Right lobe of liver (tissue), 4 donors: Measurements from ENCODE around the gene OSBPL2.

Experiments
- CTCF ChIP-seq, 4 donors: fragments of 200-600 bp in 3 of 4; fragments of 450-650 bp in 1 of 4; IDR thresholded peaks; one replicate each; pipeline versions ENCODE4 v1.5.1 to v1.8.0; 2016 to 2022; ENCODE audit warnings: antibody characterized with exemption in 4 of 4, mild to moderate bottlenecking in 2 of 4
- POLR2A ChIP-seq: fragments of 450-650 bp; IDR thresholded peaks from one replicate; pipeline ENCODE4 v1.6.1; 2017; ENCODE audit warnings: antibody characterized with exemption, mild to moderate bottlenecking
- donor health status: DM: no; HTN: no; CAD: no.
- donor health status: DM: no; HTN: no; CAD: no.
- donor health status: DM: no; HTN: yes; CAD: no.

- TF ChIP-seq CTCF (IDR thresholded peaks at IDR 0.05) = no peak
- no peak for TF ChIP-seq POLR2A
Observed at GRCh38 chr20:62285151-62285550, 46.8 kb downstream of the OSBPL2 start.
